C4-2B (cell line): ENCODE data around the gene CHST8.
"Not testable (repeated sequence)": the region's sequence is repeated elsewhere in the genome, so short reads cannot be mapped to it uniquely, and the experiment has no call there.

Source experiments
- H3K27ac ChIP-seq: fragments of 450-650 bp; 2 replicates; pipeline ENCODE4 v1.5.1; 2017
- CTCF ChIP-seq: fragments of 450-650 bp; conservative IDR thresholded peaks from 2 replicates; pipeline ENCODE4 v1.5.1; 2017; ENCODE audit warnings: mild to moderate bottlenecking
- ZFX ChIP-seq: fragments of 450-650 bp; IDR thresholded peaks from 2 replicates; pipeline ENCODE4 v1.6.1; 2017

The CHST8 gene

GRCh38 chr19:33606556-33606955 is 15.2 kb upstream of the CHST8 start:
- TF ChIP-seq ZFX, result no peak
- no peak for TF ChIP-seq CTCF
- H3K27ac ChIP-seq, result no peak overlapping the region

- TF ChIP-seq ZFX, result no peak
- TF ChIP-seq CTCF, result no peak
Observed at GRCh38 chr19:33609353-33609752, 12.4 kb upstream of the CHST8 start.

GRCh38 chr19:33610588-33610987 is 11.2 kb upstream of the CHST8 start:
- TF ChIP-seq CTCF (no peak), ZFX (no peak)
- no peak overlapping the region for H3K27ac ChIP-seq

More at GRCh38 chr19:33609353-33609752, 12.4 kb upstream of the CHST8 start:
- no peak overlapping the region for H3K27ac ChIP-seq

GRCh38 chr19:33612928-33613619 is 8.7 kb upstream of the CHST8 start:
- TF ChIP-seq ZFX (no peak), CTCF (no peak)
- no peak overlapping the region for H3K27ac ChIP-seq

GRCh38 chr19:33613620-33614000 is 8.1 kb upstream of the CHST8 start:
- H3K27ac ChIP-seq, result no peak overlapping the region
- TF ChIP-seq CTCF, result no peak
- no peak for TF ChIP-seq ZFX

- no peak for TF ChIP-seq CTCF
- TF ChIP-seq ZFX, result no peak
- no peak overlapping the region for H3K27ac ChIP-seq
Observed at GRCh38 chr19:33616346-33616745, 5.4 kb upstream of the CHST8 start.

- no peak overlapping the region for H3K27ac ChIP-seq
- TF ChIP-seq CTCF, result no peak
- TF ChIP-seq ZFX, result no peak
Observed at GRCh38 chr19:33616857-33617256, 4.9 kb upstream of the CHST8 start.

- H3K27ac ChIP-seq, result not testable (repeated sequence)
Observed at GRCh38 chr19:33618363-33618762, 3.4 kb upstream of the CHST8 start.
